Subcutaneous abdominal adipose tissue (tissue), 5 donors: ENCODE data around the gene STX17.

ENCODE experiments used
- H3K27ac ChIP-seq: one replicate; pipeline ENCODE4 v1.7.0; 2013; ENCODE audit warnings: low read depth, mild to moderate bottlenecking, inconsistent platforms, low read length, moderate library complexity
- H3K27me3 ChIP-seq, 5 donors: one replicate each; pipeline ENCODE4 v1.7.0; 2013; ENCODE audit warnings: low read length in 5 of 5, inconsistent platforms in 1 of 5; ENCODE audit not compliant: control insufficient read depth in 5 of 5, insufficient read depth in 4 of 5
- H3K36me3 ChIP-seq, 5 donors: one replicate each; pipeline ENCODE4 v1.7.0; 2013; ENCODE audit warnings: low read length in 5 of 5; ENCODE audit not compliant: control insufficient read depth in 5 of 5, insufficient read depth in 5 of 5
- H3K4me1 ChIP-seq, 5 donors: one replicate each; pipeline ENCODE4 v1.7.0; 2013; ENCODE audit warnings: low read length in 5 of 5, mild to moderate bottlenecking in 3 of 5, moderate library complexity in 1 of 5; ENCODE audit not compliant: control insufficient read depth in 5 of 5, insufficient read depth in 5 of 5
- H3K4me3 ChIP-seq, 5 donors: one replicate each; pipeline ENCODE4 v1.7.0; 2013; ENCODE audit warnings: low read length in 5 of 5, low read depth in 1 of 5
- H3K9ac ChIP-seq, 5 donors: one replicate each; pipeline ENCODE4 v1.7.0; 2013; ENCODE audit warnings: low read length in 5 of 5, mild to moderate bottlenecking in 4 of 5, moderate library complexity in 3 of 5
- H3K9me3 ChIP-seq, 5 donors: one replicate each; pipeline ENCODE4 v1.7.0; 2013; ENCODE audit warnings: low read length in 5 of 5; ENCODE audit not compliant: control insufficient read depth in 5 of 5
- donor health status: healthy.
- donor health status: healthy.
- donor health status: healthy.
- donor health status: healthy.
- donor health status: healthy.

The STX17 gene

GRCh38 chr9:99964336-99964735 is 57.9 kb downstream of the STX17 start:
- Histone ChIP-seq H3K27me3 (no peaks in the 10 kb centered on the region), H3K9ac (no peak overlapping the region), H3K27ac (no peak overlapping the region), H3K9me3 (no peaks in the 10 kb centered on the region), H3K4me1 (no peaks in the 10 kb centered on the region), H3K4me3 (no peak overlapping the region), H3K36me3 (peaks cover 28 to 51% (median 34%) of the 10 kb centered on the region in 5 donors)

DNA sequence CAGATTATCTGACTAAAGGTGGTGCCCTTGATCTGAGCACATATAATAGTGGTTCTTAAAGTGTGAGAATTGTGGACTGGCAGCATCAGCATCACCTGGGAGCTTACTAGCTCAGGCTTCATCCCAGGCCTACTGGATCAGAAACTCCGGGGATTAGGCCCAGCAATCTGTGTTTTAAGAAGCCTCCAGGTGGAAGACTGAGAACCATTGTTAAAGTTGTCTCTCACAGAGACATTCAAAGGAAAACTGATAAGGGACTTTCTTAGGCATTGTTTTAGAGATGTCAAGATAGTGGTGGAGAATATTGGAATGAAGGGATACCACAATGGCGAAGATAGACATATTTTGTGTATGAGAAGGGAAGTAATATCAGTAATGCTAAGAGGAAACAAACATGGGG is 59.5 kb downstream of the STX17 start:
- no peaks in the 10 kb centered on the region for H3K27me3 ChIP-seq
- no peak overlapping the region for H3K9ac ChIP-seq
- no peak overlapping the region for H3K4me3 ChIP-seq
- peaks cover 30 to 44% (median 39%) of the 10 kb centered on the region in 5 donors for H3K36me3 ChIP-seq
- H3K27ac ChIP-seq = no peak overlapping the region
- H3K4me1 ChIP-seq = no peaks in the 10 kb centered on the region
- no peaks in the 10 kb centered on the region for H3K9me3 ChIP-seq

GRCh38 chr9:99966716-99967115 is 60.3 kb downstream of the STX17 start:
- Histone ChIP-seq H3K27me3 (no peaks in the 10 kb centered on the region), H3K4me3 (no peak overlapping the region), H3K27ac (no peak overlapping the region), H3K9me3 (no peaks in the 10 kb centered on the region), H3K4me1 (no peaks in the 10 kb centered on the region), H3K36me3 (peaks cover 27 to 38% (median 33%) of the 10 kb centered on the region in 5 donors), H3K9ac (no peak overlapping the region)

GRCh38 chr9:99967457-99967856 is 61.0 kb downstream of the STX17 start:
- no peaks in the 10 kb centered on the region for H3K9me3 ChIP-seq
- H3K27ac ChIP-seq = no peak overlapping the region
- H3K4me3 ChIP-seq = no peak overlapping the region
- peaks cover 27 to 38% (median 33%) of the 10 kb centered on the region in 5 donors for H3K36me3 ChIP-seq
- H3K9ac ChIP-seq = no peak overlapping the region
- no peaks in the 10 kb centered on the region for H3K4me1 ChIP-seq
- H3K27me3 ChIP-seq = no peaks in the 10 kb centered on the region

DNA sequence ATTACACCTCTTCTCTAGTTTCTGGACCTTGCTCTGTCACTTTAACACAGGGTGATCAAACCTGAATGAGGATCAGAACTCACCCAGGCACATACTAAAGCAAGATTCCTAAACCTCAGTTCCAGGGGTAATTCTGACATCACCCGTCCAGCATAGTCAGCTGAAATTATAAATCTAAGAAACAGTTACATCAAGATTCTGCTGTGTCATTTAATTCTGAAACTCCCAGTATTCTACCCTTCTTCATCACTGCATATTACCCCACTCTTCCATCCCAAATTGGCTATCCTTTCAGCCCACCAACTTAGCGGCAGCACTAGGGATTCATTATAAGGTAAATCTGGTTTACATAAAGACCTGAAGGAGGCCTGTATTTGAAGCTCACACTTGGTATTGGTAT is 64.0 kb downstream of the STX17 start:
- H3K4me3 ChIP-seq = no peak overlapping the region
- H3K4me1 ChIP-seq = no peaks in the 10 kb centered on the region
- no peaks in the 10 kb centered on the region for H3K9me3 ChIP-seq
- no peak overlapping the region for H3K9ac ChIP-seq
- no peak overlapping the region for H3K27ac ChIP-seq
- H3K36me3 ChIP-seq = peaks cover 24 to 36% (median 29%) of the 10 kb centered on the region in 5 donors
- no peaks in the 10 kb centered on the region for H3K27me3 ChIP-seq

DNA sequence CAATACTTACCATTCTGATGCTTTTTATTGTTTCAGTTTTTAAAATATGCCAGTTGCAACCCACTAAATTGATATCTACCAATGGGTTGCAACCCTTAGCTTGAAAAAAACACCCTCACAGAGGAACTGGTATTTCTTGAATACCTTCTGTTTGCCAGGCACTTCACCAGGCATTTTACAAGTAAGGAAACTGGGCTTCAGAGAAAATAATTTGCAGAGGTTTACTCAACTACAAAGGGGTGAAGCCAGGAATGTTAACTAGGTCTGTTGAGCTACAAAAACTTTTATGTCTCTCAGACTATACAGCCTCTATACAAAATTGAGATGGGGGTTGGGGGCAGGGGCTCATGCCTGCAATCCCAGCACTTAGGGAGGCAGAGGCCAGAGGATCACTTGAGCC is 65.0 kb downstream of the STX17 start:
- no peaks in the 10 kb centered on the region for H3K9me3 ChIP-seq
- H3K4me1 ChIP-seq = no peaks in the 10 kb centered on the region
- no peak overlapping the region for H3K4me3 ChIP-seq
- no peak overlapping the region for H3K27ac ChIP-seq
- no peaks in the 10 kb centered on the region for H3K27me3 ChIP-seq
- peaks cover 24 to 36% (median 30%) of the 10 kb centered on the region in 5 donors for H3K36me3 ChIP-seq
- H3K9ac ChIP-seq = no peak overlapping the region

- H3K9ac ChIP-seq = no peak overlapping the region
- H3K4me3 ChIP-seq = no peak overlapping the region
- no peaks in the 10 kb centered on the region for H3K27me3 ChIP-seq
- H3K27ac ChIP-seq = no peak overlapping the region
- no peaks in the 10 kb centered on the region for H3K4me1 ChIP-seq
- H3K9me3 ChIP-seq = no peaks in the 10 kb centered on the region
- H3K36me3 ChIP-seq = peaks cover 22 to 39% (median 30%) of the 10 kb centered on the region in 5 donors
Measured at GRCh38 chr9:99973455-99973854, 67.0 kb downstream of the STX17 start.

DNA sequence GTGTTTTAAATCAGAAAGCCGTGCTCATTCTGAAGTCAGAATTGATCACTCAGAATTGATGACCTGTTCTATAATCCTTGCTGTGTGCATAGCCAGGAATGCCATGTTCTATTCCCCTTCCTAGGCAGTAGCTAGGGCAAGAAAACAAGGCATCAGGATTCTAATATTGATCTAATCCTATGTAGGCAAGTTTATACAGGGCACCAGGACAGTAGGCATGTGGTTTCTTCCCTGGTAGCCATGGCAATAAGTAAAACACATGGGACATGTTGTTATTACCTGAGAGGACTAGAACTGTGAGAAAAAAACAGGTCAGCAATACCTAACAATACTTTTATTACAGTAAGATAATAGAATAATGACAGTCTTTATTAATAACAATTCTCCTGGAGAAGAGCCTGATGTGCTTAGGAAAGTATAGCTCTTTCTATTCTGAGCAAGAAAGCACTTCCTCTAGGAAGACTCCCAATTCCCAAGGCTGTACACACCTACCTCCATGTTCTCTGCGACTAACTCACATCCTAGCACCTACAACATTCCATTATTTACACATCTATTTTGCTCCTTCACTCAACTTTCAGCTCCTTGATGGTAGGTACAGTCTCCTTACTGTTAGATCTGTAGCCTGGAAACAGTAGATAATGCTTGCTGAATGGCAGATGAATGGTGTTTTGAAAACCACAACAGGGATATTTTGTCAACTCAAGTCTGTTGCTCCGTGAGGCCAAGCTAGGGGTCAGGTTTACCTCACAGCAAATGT is 70.8 kb downstream of the STX17 start:
- no peaks in the 10 kb centered on the region for H3K27me3 ChIP-seq
- H3K4me3 ChIP-seq = no peak overlapping the region
- no peak overlapping the region for H3K27ac ChIP-seq
- no peaks in the 10 kb centered on the region for H3K4me1 ChIP-seq
- no peak overlapping the region for H3K9ac ChIP-seq
- H3K36me3 ChIP-seq = peaks cover 4 to 29% (median 10%) of the 10 kb centered on the region in 5 donors
- H3K9me3 ChIP-seq = no peaks in the 10 kb centered on the region

- no peaks in the 10 kb centered on the region for H3K4me1 ChIP-seq
- H3K9ac ChIP-seq = no peak overlapping the region
- no peak overlapping the region for H3K4me3 ChIP-seq
- H3K36me3 ChIP-seq = peaks cover 4 to 29% (median 10%) of the 10 kb centered on the region in 5 donors
- no peaks in the 10 kb centered on the region for H3K9me3 ChIP-seq
- no peaks in the 10 kb centered on the region for H3K27me3 ChIP-seq
- no peak overlapping the region for H3K27ac ChIP-seq
Measured at GRCh38 chr9:99978221-99978620, 71.8 kb downstream of the STX17 start.

DNA sequence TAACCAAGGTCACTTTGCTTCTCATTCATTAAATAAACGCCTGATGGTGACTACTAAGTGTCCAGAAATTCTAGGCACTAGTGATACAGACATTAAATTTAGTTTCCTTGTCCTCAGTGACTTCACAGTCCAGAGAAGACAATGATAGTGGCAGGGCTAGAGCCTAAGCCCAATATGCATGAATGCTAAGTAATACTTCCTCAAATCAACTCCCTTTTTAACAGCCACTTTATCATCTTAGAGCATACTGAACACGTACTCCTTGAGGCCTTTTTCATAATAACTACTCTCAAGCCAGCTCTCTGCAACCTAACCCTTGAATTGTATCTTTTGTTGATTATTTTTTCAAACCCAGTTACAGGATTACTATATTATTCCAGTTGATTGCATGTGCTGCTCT is 74.1 kb downstream of the STX17 start:
- Histone ChIP-seq H3K27ac (no peak overlapping the region), H3K27me3 (no peaks in the 10 kb centered on the region), H3K4me1 (no peaks in the 10 kb centered on the region), H3K36me3 (peaks cover 4 to 28% (median 15%) of the 10 kb centered on the region in 5 donors), H3K9me3 (no peaks in the 10 kb centered on the region), H3K9ac (no peak overlapping the region), H3K4me3 (no peak overlapping the region)
